Mucosa of descending colon (tissue), 3 donors: ENCODE measurements around the gene DGKQ. TPM values are rescaled to one million over a fixed set of nuclear protein-coding genes. Genes with fewer than 3 reads are reported as not detected.

ENCODE experiments used
- ATAC-seq: fragments of 200-7000 bp; cut with Tn5 transposase; one replicate; pipeline ENCODE4 v1.9.1; 2020; ENCODE audit warnings: mild to moderate bottlenecking, moderate library complexity
- DNase-seq, 3 donors: peaks; one replicate each; pipeline ENCODE4 v3.0.0-alpha.2; 2020
- H3K36me3 ChIP-seq: fragments of 200-600 bp; one replicate; pipeline ENCODE4 v1.8.0; 2021; ENCODE audit warnings: low read depth, mild to moderate bottlenecking
- H3K4me1 ChIP-seq: fragments of 200-600 bp; one replicate; pipeline ENCODE4 v1.8.0; 2021; ENCODE audit warnings: low read depth, mild to moderate bottlenecking
- H3K4me3 ChIP-seq: fragments of 200-600 bp; one replicate; pipeline ENCODE4 v1.8.0; 2021; ENCODE audit warnings: mild to moderate bottlenecking
- H3K9me3 ChIP-seq: fragments of 200-600 bp; one replicate; pipeline ENCODE4 v1.8.0; 2021; ENCODE audit warnings: mild to moderate bottlenecking
- CTCF ChIP-seq: fragments of 200-600 bp; IDR thresholded peaks from one replicate; pipeline ENCODE4 v1.8.0; 2022; ENCODE audit warnings: antibody characterized with exemption, mild to moderate bottlenecking
- intact Hi-C, 2 donors: fragments of 100-400 bp; cut with DNase I in 1 of 2; cut with micrococcal nuclease in 1 of 2; formaldehyde crosslinking; loops; one replicate each; pipeline versions ENCODE4 v1.11.0 to v1.11.1; 2022; cut with DNase I, micrococcal nuclease
- long read RNA-seq, 2 donors: library from polyadenylated mRNA; unstranded; transcript quantifications; one replicate each; pipeline ENCODE4 v2.0.0, GENCODE V29; 2019 to 2021
- total RNA-seq, 3 donors: library from RNA; stranded (reverse); fragmentation: NEBNext Ultra II Directional in 2 of 3; extraction: Animal tissue kit (Norgen Biotek cat#: 25700) in 2 of 3; gene quantifications; one replicate each; pipeline versions ENCODE4 v1.2.1 to v1.2.4, GENCODE V29; 2021 to 2023
- donor health status: DM: no; HTN: no; CAD: no; lungs with moderate emphysema.
- donor health status: DM: no; HTN: no; CAD: no.
- donor health status: DM: no; HTN: yes; CAD: no.

Gene DGKQ
- total RNA-seq: 10 to 100 TPM; 31.8 to 56.1 (median 41.7) TPM
- long read RNA-seq, donor 1, full-length matches to known transcripts: 13 of 95 reads
- long read RNA-seq, donor 1, partial matches to known transcripts: 46 of 95 reads
- long read RNA-seq, donor 1, other reads (novel, unspliced or antisense): 36 of 95 reads
- long read RNA-seq, donor 2, partial matches to known transcripts: 4 of 10 reads
- long read RNA-seq, donor 2, other reads (novel, unspliced or antisense): 6 of 10 reads

- Histone ChIP-seq H3K9me3 (no peaks in the 10 kb centered on the region), H3K4me3 (peak within 1 kb of the TSS; percentile 72), H3K36me3 (no peaks in the 10 kb centered on the region), H3K4me1 (peaks cover 31% of the 10 kb centered on the region)
- ATAC-seq (peak; percentile 78), DNase-seq (peak; percentile 89 to 93 (median 90))
- no peak for TF ChIP-seq CTCF
- intact Hi-C loops: no loop called here
Observed at GRCh38 chr4:973431-974397, at the start of gene DGKQ. DGKQ (minus strand) TSS chr4:973569; CDS start chr4:973482, 87 bp downstream.

- intact Hi-C loops: no loop called here
- no peaks in the 10 kb centered on the region for H3K9me3 ChIP-seq
- H3K36me3 ChIP-seq: no peaks in the 10 kb centered on the region
- peak; percentile 67 for ATAC-seq
- no peak for TF ChIP-seq CTCF
- peaks cover 14% of the 10 kb centered on the region for H3K4me1 ChIP-seq
- DNase-seq: peak in 1 of 3 donors; percentile 57
- H3K4me3 ChIP-seq: no peak overlapping the region
Observed at GRCh38 chr4:1022739-1023066, 49.3 kb upstream of the DGKQ start.

- ATAC-seq (peak; percentile 39), DNase-seq (no peak)
- TF ChIP-seq CTCF: no peak
- Histone ChIP-seq H3K36me3 (no peaks in the 10 kb centered on the region), H3K4me1 (peaks cover 14% of the 10 kb centered on the region), H3K4me3 (no peak overlapping the region), H3K9me3 (no peaks in the 10 kb centered on the region)
- intact Hi-C loops: no loop called here
Observed at GRCh38 chr4:1022051-1022738, 48.8 kb upstream of the DGKQ start.

- peak; percentile 6 for ATAC-seq
- Histone ChIP-seq H3K36me3 (no peaks in the 10 kb centered on the region), H3K4me1 (peaks cover 14% of the 10 kb centered on the region), H3K9me3 (no peaks in the 10 kb centered on the region), H3K4me3 (no peak overlapping the region)
- intact Hi-C loops: no loop called here
- TF ChIP-seq CTCF: no peak
- DNase-seq: no peak
Observed at GRCh38 chr4:1021386-1022050, 48.1 kb upstream of the DGKQ start.

GRCh38 chr4:1019729-1020470, 46.5 kb upstream of the DGKQ start:
- H3K4me3 ChIP-seq: no peak overlapping the region
- TF ChIP-seq CTCF: no peak
- ATAC-seq (no peak), DNase-seq (no peak)
- no peaks in the 10 kb centered on the region for H3K36me3 ChIP-seq
- H3K4me1 ChIP-seq: peaks cover 14% of the 10 kb centered on the region
- no peaks in the 10 kb centered on the region for H3K9me3 ChIP-seq
- intact Hi-C loops: no loop called here
